ENCODE data around the gene PYGM. TPM values are rescaled to one million over a fixed set of nuclear protein-coding genes. Genes with fewer than 3 reads are reported as not detected.

The PYGM gene
- total RNA-seq, 1 experiment from 2014 or later, result 3.6 TPM

DNA sequence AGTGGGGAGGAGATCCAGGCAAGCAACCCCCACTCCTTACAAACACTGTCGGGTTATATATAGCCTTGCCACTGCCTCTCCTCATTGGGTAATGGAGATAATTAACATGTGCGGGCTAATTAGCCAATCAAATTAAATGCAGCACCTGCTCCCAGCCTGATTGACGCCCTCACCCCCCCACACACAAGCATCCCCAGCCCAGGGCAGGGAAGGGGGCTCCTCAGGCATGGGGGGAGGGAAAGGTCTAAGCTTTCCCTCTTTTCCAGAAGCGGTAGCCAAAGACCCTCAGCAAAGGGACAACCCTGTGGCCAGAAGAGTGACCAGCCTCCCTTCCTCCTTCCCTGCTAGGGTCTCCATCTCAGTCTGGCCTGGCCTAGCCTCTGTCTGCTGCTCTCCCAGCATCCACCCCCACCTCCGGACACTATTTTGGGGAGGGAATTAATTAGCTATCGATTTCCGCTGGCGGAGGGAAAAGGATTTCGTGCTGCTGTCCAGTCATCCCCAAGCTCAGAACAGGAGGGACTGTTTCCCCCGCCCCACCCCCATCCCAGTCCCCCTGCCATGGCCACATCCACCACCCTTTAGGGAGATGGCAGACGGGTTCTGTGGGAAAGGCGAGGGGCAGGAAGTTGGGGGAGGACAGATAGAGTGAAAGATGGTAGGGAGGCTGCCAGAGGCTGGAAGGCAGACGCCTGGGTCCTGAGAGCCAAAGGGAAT lies 43.9 kb downstream of the PYGM start:
- H2AFZ ChIP-seq (ENCODE audit: low read length), result no peak overlapping the region
- no peak overlapping the region for H2BK20ac ChIP-seq (ENCODE audit: low read depth, low read length, poor library complexity, severe bottlenecking)
- Mint-ChIP-seq H3K4me3 (no peak overlapping the region), H3K4me1 (peaks cover 11 to 61% of the 10 kb centered on the region in 2 experiments), H3K27ac (no peak overlapping the region), H3K36me3 (ENCODE audit: insufficient read depth in 1 of 3, low read depth in 3 of 3) (no peaks in the 10 kb centered on the region), H3K9me3 (no peaks in the 10 kb centered on the region; a peak in 2 of 5 replicates), H3K27me3 (ENCODE audit: low read depth) (peaks cover 92% of the 10 kb centered on the region)
- no peak for DNase-seq
- no peak overlapping the region for H3K14ac ChIP-seq (ENCODE audit: insufficient read depth, low read length)
- no peak overlapping the region for H4K8ac ChIP-seq (replicated peaks; ENCODE audit: insufficient read length, low read depth, low read length)
- H2BK12ac ChIP-seq (ENCODE audit: insufficient read length, low read depth, low read length), result no peak overlapping the region
- TF ChIP-seq, protein P1, sequence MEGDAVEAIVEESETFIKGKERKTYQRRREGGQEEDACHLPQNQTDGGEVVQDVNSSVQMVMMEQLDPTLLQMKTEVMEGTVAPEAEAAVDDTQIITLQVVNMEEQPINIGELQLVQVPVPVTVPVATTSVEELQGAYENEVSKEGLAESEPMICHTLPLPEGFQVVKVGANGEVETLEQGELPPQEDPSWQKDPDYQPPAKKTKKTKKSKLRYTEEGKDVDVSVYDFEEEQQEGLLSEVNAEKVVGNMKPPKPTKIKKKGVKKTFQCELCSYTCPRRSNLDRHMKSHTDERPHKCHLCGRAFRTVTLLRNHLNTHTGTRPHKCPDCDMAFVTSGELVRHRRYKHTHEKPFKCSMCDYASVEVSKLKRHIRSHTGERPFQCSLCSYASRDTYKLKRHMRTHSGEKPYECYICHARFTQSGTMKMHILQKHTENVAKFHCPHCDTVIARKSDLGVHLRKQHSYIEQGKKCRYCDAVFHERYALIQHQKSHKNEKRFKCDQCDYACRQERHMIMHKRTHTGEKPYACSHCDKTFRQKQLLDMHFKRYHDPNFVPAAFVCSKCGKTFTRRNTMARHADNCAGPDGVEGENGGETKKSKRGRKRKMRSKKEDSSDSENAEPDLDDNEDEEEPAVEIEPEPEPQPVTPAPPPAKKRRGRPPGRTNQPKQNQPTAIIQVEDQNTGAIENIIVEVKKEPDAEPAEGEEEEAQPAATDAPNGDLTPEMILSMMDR (conservative IDR thresholded peaks at IDR 0.05), result no peak
- H3K18ac ChIP-seq (ENCODE audit: insufficient read length, low read depth, low read length), result no peak overlapping the region
- H3K9ac ChIP-seq (ENCODE audit: extremely low read depth, insufficient read length, low read length), result no peak overlapping the region
- no peak overlapping the region for H2BK5ac ChIP-seq (ENCODE audit: insufficient read length, low read length)
- no peak overlapping the region for H3K4ac ChIP-seq (ENCODE audit: low read depth, low read length)
- no peak overlapping the region for H2BK15ac ChIP-seq (ENCODE audit: low read depth, low read length)
- peaks cover 2% of the 10 kb centered on the region; the same call in 1 of the 2 replicates for H3K4me1 ChIP-seq (ENCODE audit: insufficient read depth, low read length)
- H2BK120ac ChIP-seq (ENCODE audit: low read depth, low read length, poor library complexity, severe bottlenecking), result no peak overlapping the region
- no peak overlapping the region for H4K91ac ChIP-seq (ENCODE audit: insufficient read length, low read depth, low read length)
- no peak overlapping the region for H3K27ac ChIP-seq (ENCODE audit: insufficient read length, low read depth, low read length)
- no peaks in the 10 kb centered on the region for H3K79me1 ChIP-seq (ENCODE audit: insufficient read depth, low read depth, low read length, poor library complexity, severe bottlenecking)
- H3K23ac ChIP-seq (ENCODE audit: insufficient read length, low read depth, low read length), result no peak overlapping the region
- H4K20me1 ChIP-seq (ENCODE audit: control insufficient read depth, insufficient read depth, insufficient read length), result peaks cover 3% of the 10 kb centered on the region
- no peak overlapping the region for H4K5ac ChIP-seq (ENCODE audit: insufficient read length, low read depth, low read length)
- H3K56ac ChIP-seq (ENCODE audit: insufficient read length, low read depth, low read length), result no peak overlapping the region
- peaks cover 6% of the 10 kb centered on the region for H3K23me2 ChIP-seq (ENCODE audit: insufficient read length, low read depth, low read length, poor library complexity, severe bottlenecking)
- no peak overlapping the region for H3T11ph ChIP-seq (ENCODE audit: low read length)
- WGBS (ENCODE audit: extremely low coverage, insufficient read length, low lambda C conversion rate), result no CpG with 5 or more reads among the region's 13 CpGs
- peaks cover 9% of the 10 kb centered on the region; the same call in 1 of the 2 replicates for H3K27me3 ChIP-seq (ENCODE audit: insufficient read depth, low read length)
- H3K4me2 ChIP-seq (ENCODE audit: insufficient read depth, insufficient read length, low read length), result no peak overlapping the region
- H3K79me2 ChIP-seq (ENCODE audit: insufficient read depth, low read length), result no peaks in the 10 kb centered on the region
- no peaks in the 10 kb centered on the region for H3K9me3 ChIP-seq (ENCODE audit: control insufficient read depth, low read depth, low read length)
- no peak overlapping the region for H2AK5ac ChIP-seq (ENCODE audit: insufficient read length, low read length)

All from H9 (cell line).